ENCODE data around the gene PODXL2. TPM values are rescaled to one million over a fixed set of nuclear protein-coding genes. Genes with fewer than 3 reads are reported as not detected.
A peak's percentile ranks its signal among the peaks of the same experiment; 100 is the strongest.

PODXL2 gene
- total RNA-seq, 2 donors from 2014 or later, result 12.1 to 19.0 TPM

DNA sequence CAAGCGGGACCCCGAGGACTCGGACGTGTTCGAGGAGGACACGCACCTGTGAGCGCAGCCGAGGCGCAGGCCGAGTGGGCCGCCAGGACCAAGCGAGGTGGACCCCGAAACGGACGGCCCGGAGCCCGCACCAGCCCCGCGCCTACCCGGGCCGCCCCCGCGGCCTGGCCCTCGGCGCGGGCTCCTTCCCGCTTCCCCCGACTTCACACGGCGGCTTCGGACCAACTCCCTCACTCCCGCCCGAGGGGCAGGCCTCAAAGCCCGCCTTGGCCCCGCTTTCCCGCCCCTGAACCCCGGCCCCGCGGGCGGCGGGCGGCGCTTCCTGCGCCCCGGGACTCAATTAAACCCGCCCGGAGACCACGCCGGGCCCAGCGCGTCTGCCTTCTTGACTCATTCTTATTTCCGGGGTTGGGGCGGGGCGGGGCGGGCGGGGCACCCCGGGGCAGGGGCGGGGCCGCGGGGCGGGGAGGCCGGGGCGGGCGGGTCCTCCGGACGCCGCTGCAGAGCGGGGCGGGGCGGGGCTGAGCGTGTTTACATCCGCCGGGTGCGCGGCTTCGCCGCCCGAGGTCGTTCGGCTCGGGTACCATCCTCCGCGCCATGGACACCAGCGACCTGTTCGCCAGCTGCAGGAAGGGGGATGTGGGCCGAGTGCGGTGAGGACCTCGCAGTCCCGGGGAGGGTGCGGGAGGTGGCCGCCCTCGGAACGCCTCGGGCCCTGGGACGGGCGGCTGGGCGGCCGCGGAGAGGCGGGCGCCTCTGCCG lies 43.6 kb downstream of the PODXL2 start, which contains the start of gene ABTB1:
Gene ABTB1, plus strand, starts transcription at position 524 of the 762 bp plus-strand sequence. Its CDS starts 74 bp downstream, at position 598.
- Histone ChIP-seq H3K9ac (ENCODE audit: low read depth in 2 of 2, low read length in 2 of 2) (peak within 1 kb of the TSS; percentile 84 to 97), H3K4me1 (peaks cover 4% of the 10 kb centered on the region), H3K27me3 (no peaks in the 10 kb centered on the region), H3K27ac (peak within 1 kb of the TSS; percentile 90), H3K4me3 (peak within 1 kb of the TSS; percentile 96), H3K36me3 (no peaks in the 10 kb centered on the region), H3K9me3 (no peaks in the 10 kb centered on the region)
- TF ChIP-seq, protein P1, sequence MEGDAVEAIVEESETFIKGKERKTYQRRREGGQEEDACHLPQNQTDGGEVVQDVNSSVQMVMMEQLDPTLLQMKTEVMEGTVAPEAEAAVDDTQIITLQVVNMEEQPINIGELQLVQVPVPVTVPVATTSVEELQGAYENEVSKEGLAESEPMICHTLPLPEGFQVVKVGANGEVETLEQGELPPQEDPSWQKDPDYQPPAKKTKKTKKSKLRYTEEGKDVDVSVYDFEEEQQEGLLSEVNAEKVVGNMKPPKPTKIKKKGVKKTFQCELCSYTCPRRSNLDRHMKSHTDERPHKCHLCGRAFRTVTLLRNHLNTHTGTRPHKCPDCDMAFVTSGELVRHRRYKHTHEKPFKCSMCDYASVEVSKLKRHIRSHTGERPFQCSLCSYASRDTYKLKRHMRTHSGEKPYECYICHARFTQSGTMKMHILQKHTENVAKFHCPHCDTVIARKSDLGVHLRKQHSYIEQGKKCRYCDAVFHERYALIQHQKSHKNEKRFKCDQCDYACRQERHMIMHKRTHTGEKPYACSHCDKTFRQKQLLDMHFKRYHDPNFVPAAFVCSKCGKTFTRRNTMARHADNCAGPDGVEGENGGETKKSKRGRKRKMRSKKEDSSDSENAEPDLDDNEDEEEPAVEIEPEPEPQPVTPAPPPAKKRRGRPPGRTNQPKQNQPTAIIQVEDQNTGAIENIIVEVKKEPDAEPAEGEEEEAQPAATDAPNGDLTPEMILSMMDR (IDR thresholded peaks at IDR 0.05), result no peak
- peak; percentile 87 for DNase-seq
- intact Hi-C loops (cut with DNase I), result no loop called here

DNA sequence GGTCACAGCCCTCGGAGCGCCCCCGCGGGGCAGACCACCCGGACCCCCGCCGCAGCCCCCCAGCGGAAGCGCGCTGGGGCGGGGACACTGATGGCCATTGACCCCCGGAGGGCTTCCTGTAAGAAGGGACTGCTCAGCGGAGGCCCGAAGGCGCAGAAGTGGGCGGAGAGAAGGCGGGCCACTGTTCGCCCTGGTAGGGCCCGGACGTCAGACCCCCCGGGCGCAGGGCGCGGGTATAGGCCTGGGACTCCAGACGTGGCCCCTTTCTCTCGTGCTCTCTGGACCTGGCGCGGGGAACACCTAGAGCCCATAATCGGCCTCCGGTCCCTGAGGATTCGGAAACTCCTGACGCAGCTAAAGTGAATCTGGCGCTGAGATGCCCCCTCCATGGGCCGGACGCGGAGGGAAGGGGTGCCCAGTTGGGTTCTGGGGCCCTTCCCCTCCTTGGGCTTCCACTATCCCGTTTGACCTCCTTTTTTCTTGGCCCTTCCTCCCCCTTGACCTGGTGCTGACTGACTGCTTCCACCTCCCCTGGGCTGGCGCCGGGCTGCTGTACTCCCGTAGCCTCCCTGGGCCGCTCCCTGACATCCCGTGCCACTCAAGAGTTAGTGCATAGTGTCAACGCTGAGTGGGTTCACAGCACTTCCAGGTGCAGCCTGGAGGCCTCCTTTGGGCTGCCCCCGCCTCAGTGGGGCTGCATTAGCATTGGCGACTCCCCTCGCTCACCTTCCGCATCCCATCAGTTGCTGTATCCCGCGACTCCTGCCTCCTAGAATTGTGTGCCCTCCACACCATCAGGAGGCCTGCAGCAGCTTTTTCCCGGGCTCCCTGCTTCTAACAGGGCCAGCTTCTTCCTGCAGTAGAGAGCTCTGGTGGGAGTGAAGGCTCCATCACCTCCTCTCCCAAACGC lies 44.5 kb downstream of the PODXL2 start:
- H3K4me1 ChIP-seq, result peaks cover 4% of the 10 kb centered on the region
- DNase-seq, result peak; percentile 64

DNA sequence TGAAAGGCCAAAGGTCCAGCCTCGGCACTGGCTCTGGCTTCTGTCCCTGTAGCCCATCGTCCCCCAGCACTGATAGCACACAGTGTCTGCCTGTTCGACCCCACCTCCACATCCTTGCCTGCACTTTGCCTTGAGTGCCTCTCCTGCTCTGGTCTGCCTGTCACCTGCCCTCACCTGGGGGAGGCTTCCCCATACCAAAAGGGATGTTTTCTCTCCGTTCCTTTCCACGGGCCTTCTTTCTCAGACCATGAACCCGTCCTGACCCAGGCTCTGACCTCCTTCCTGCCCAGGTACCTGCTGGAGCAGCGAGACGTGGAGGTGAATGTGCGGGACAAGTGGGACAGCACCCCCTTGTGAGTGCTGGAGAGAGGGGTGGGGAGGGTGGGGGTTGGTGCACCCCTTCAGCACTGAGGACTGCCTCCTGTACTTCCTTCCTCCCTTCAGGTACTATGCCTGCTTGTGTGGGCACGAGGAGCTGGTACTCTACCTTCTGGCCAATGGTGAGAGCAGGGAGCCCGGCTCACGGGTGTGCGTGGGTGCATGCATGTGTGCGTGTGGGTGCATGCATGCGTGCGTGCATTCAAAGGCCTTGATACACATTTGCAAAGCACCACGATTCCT lies 45.2 kb downstream of the PODXL2 start:
- intact Hi-C loops (cut with DNase I), result no loop called here
- TF ChIP-seq, protein P1 (IDR thresholded peaks at IDR 0.05), result no peak
- no peak for DNase-seq
- H3K9me3 ChIP-seq, result no peaks in the 10 kb centered on the region
- H3K36me3 ChIP-seq, result no peaks in the 10 kb centered on the region
- H3K4me3 ChIP-seq, result peak overlapping the region; percentile 96
- H3K4me1 ChIP-seq, result peaks cover 4% of the 10 kb centered on the region
- peak overlapping the region in 1 of 2 donors; percentile 91 for H3K9ac ChIP-seq (ENCODE audit: low read depth in 2 of 2, low read length in 2 of 2)
- no peaks in the 10 kb centered on the region for H3K27me3 ChIP-seq
- H3K27ac ChIP-seq, result no peak overlapping the region

More for the DNA sequence above, 44.5 kb downstream of the PODXL2 start:
- intact Hi-C loops (cut with DNase I), result no loop called here
- H3K9ac ChIP-seq (ENCODE audit: low read depth in 2 of 2, low read length in 2 of 2), result peak overlapping the region; percentile 78 to 91
- TF ChIP-seq, protein P1 (IDR thresholded peaks at IDR 0.05), result no peak
- peak overlapping the region; percentile 71 for H3K27ac ChIP-seq
- H3K9me3 ChIP-seq, result no peaks in the 10 kb centered on the region
- no peaks in the 10 kb centered on the region for H3K27me3 ChIP-seq
- H3K36me3 ChIP-seq, result no peaks in the 10 kb centered on the region
- H3K4me3 ChIP-seq, result peak overlapping the region; percentile 96

DNA sequence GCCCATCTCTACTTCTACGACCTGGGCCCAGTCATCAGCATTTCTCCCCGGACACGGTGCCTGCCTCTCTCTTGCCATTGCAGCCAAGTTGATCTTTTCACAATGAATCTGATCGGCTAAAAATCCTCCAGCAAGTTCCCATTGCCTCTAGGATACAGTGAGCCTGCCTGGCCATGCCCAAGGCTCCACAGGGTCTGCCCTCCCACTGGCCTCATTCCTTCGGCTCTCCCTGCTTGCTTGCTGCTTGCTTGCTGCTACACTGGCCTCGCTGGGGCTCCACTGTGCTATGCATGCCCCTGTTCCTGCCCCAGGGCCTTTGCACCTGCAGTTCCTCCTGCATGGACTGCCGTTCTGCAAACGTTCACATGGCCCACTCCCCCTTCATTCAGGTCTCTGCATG lies 45.8 kb downstream of the PODXL2 start:
- no peak for DNase-seq
- TF ChIP-seq, protein P1 (IDR thresholded peaks at IDR 0.05), result no peak

More for the DNA sequence above, 45.8 kb downstream of the PODXL2 start:
- intact Hi-C loops (cut with DNase I), result no loop called here
- Histone ChIP-seq H3K27ac (no peak overlapping the region), H3K9ac (ENCODE audit: low read depth in 2 of 2, low read length in 2 of 2) (no peak overlapping the region), H3K27me3 (no peaks in the 10 kb centered on the region), H3K4me3 (no peak overlapping the region), H3K9me3 (no peaks in the 10 kb centered on the region), H3K36me3 (no peaks in the 10 kb centered on the region), H3K4me1 (peaks cover 4% of the 10 kb centered on the region)
